HepG2 (cell line): Measurements from ENCODE around the gene SH2D2A. TPM values are rescaled to one million over a fixed set of nuclear protein-coding genes. Genes with fewer than 3 reads are reported as not detected.

Source experiments
- ATAC-seq: fragments of 200-7000 bp; cut with Tn5 transposase; 3 replicates; pipeline ENCODE4 v1.9.1; 2020; ENCODE audit warnings: mild to moderate bottlenecking, moderate library complexity
- BruUV-seq: library from RNA; stranded (reverse); fragments of 400-500 nt; replicated peaks from 2 replicates; lab custom pipeline; 2021; lab: Mats Ljungman, UMichigan
- CTCF ChIA-PET: fragments of 300-600 bp; formaldehyde crosslinking; extraction: SDS; loops from one replicate; lab custom pipeline; 2021; ENCODE audit warnings: low total read pairs, inconsistent platforms, low intra/inter-chr PET ratio; lab: Yijun Ruan, JAX
- POLR2A ChIA-PET: fragments of 350-600 bp; sonication (Branson Sonifier 250); formaldehyde crosslinking; loops from one replicate; lab custom pipeline; 2020; ENCODE audit warnings: antibody characterized with exemption, inconsistent platforms; lab: Yijun Ruan, JAX
- DNase-seq: peaks from one replicate; pipeline ENCODE4 v3.0.0-alpha.2; 2015; ENCODE audit warnings: low spot score
- FAIRE-seq: peaks from 3 replicates; lab custom pipeline; 2011; peaks lifted over from hg19 to GRCh38; lab: Jason Lieb, UNC
- H2AFZ ChIP-seq: one replicate; pipeline ENCODE4 v1.6.1; 2011; ENCODE audit warnings: low read length, inconsistent platforms
- H3K27ac ChIP-seq: fragments of 300-600 bp; 3 replicates; pipeline ENCODE4 v1.8.0; 2011; ENCODE audit warnings: mixed run types, mild to moderate bottlenecking, mixed read lengths, low read length, inconsistent platforms; ENCODE audit not compliant: insufficient read depth; ENCODE audit errors: extremely low read length
- H3K27me3 ChIP-seq, 2 experiments: fragments of 200-600 bp in 1 of 2; 2 replicates in 1 of 2; 3 replicates in 1 of 2; pipeline versions ENCODE4 v1.6.0 to v1.8.0; 2011; ENCODE audit warnings: low read length in 2 of 2, mild to moderate bottlenecking in 2 of 2, moderate library complexity in 2 of 2, inconsistent platforms in 1 of 2; ENCODE audit not compliant: insufficient read depth in 2 of 2, control insufficient read depth in 1 of 2
- H3K36me3 ChIP-seq, 2 experiments: fragments of 200-600 bp in 1 of 2; replicated peaks in 1 of 2; 2 replicates in 1 of 2; 3 replicates in 1 of 2; pipeline versions ENCODE4 v1.5.1 to v1.8.0; 2011; ENCODE audit warnings: low read length in 2 of 2, inconsistent platforms in 1 of 2; ENCODE audit not compliant: insufficient read depth in 2 of 2, control insufficient read depth in 1 of 2
- H3K4me1 ChIP-seq: 2 replicates; pipeline ENCODE4 v1.5.1; 2012; ENCODE audit warnings: low read length, inconsistent platforms; ENCODE audit not compliant: insufficient read depth
- H3K4me2 ChIP-seq: 2 replicates; pipeline ENCODE4 v1.6.0; 2011; ENCODE audit warnings: low read depth, low read length, inconsistent platforms
- H3K4me3 ChIP-seq, 3 experiments: fragments of 200-600 bp in 1 of 3; sonication (generic), shearing (Covaris generic) in 1 of 3; replicated peaks in 1 of 3; 2 replicates each; pipeline ENCODE4 v1.5.1; 2011 to 2016; ENCODE audit warnings: low read length in 3 of 3, inconsistent platforms in 2 of 3, low read depth in 2 of 3, mild to moderate bottlenecking in 2 of 3, control low read depth in 1 of 3, mixed read lengths in 1 of 3; ENCODE audit not compliant: insufficient read depth in 1 of 3
- H3K79me2 ChIP-seq: one replicate; pipeline ENCODE4 v1.6.1; 2011; ENCODE audit warnings: low read length, inconsistent platforms; ENCODE audit not compliant: insufficient read depth
- H3K9ac ChIP-seq: 2 replicates; pipeline ENCODE4 v1.6.0; 2011; ENCODE audit warnings: mild to moderate bottlenecking, low read depth, low read length, inconsistent platforms; ENCODE audit not compliant: insufficient read depth
- H3K9me3 ChIP-seq: 2 replicates; pipeline ENCODE4 v1.5.1; 2012; ENCODE audit warnings: mild to moderate bottlenecking, low read length
- H4K20me1 ChIP-seq: 2 replicates; pipeline ENCODE4 v1.6.0; 2011; ENCODE audit warnings: inconsistent platforms, mild to moderate bottlenecking, low read length, moderate library complexity; ENCODE audit not compliant: insufficient read depth
- HOXA5 ChIP-seq: sonication (generic); formaldehyde crosslinking; IDR thresholded peaks from 2 replicates; pipeline ENCODE4 v1.4.0; 2020; ENCODE audit warnings: missing genetic modification reagents
- RBM39 ChIP-seq: fragments of 200-400 bp; formaldehyde crosslinking; IDR thresholded peaks from one replicate; pipeline ENCODE4 v1.6.1; 2018; ENCODE audit warnings: antibody characterized with exemption, mild to moderate bottlenecking, low read depth, low read length; ENCODE audit not compliant: poor library complexity, severe bottlenecking
- RFX3 ChIP-seq: IDR thresholded peaks from 2 replicates; pipeline ENCODE4 v1.6.1; 2016; ENCODE audit warnings: missing biosample characterization, missing genetic modification reagents
- SP5 ChIP-seq: IDR thresholded peaks from 2 replicates; pipeline ENCODE4 v1.6.1; 2016; ENCODE audit warnings: low read depth, borderline replicate concordance
- TAF1 ChIP-seq: sonication (generic); formaldehyde crosslinking; IDR thresholded peaks from 2 replicates; pipeline ENCODE4 v1.4.0; 2020; ENCODE audit warnings: missing genetic modification reagents
- YEATS2 ChIP-seq: sonication (generic); formaldehyde crosslinking; IDR thresholded peaks from 2 replicates; pipeline ENCODE4 v1.4.0; 2020; ENCODE audit warnings: missing genetic modification reagents, borderline replicate concordance
- ZNF383 ChIP-seq: sonication (generic); formaldehyde crosslinking; IDR thresholded peaks from 2 replicates; pipeline ENCODE4 v1.4.0; 2020; ENCODE audit warnings: missing genetic modification reagents, mild to moderate bottlenecking, borderline replicate concordance
- ZNF616 ChIP-seq: sonication (generic); formaldehyde crosslinking; IDR thresholded peaks from 2 replicates; pipeline ENCODE4 v1.5.0; 2020; ENCODE audit warnings: low read depth, mild to moderate bottlenecking, missing genetic modification reagents
- ZNF883 ChIP-seq: sonication (generic); formaldehyde crosslinking; IDR thresholded peaks from 2 replicates; pipeline ENCODE4 v1.5.1; 2020; ENCODE audit warnings: mild to moderate bottlenecking, missing genetic modification reagents; ENCODE audit errors: not compliant biosample characterization
- WGBS: methylation state at CpG from one replicate; pipeline ENCODE4 v1.1.6; 2017; ENCODE audit warnings: low lambda C conversion rate; 5-methylcytosine and 5-hydroxymethylcytosine counted together
- in situ Hi-C: cut with HindIII; loops from 2 replicates; pipeline ENCODE4 v1.10.0; 2017; ENCODE audit warnings: low pct_unique_long_range_greater_than_20kb; ENCODE audit not compliant: extremely low pct_ligation_motif_present
- intact Hi-C: fragments of 100-400 bp; cut with micrococcal nuclease; formaldehyde crosslinking; loops from one replicate; pipeline ENCODE4 v1.10.0; 2022; ENCODE audit not compliant: unreplicated experiment
- polyA plus RNA-seq, 8 experiments: library from polyadenylated mRNA; depleted of rRNA in 3 of 8; stranded (reverse) in 7 of 8; unstranded in 1 of 8; fragments of >200 nt; fragmentation: Illumina TruSeq in 4 of 8; extraction: Trizol in 4 of 8; gene quantifications; 2 replicates each; pipeline versions ENCODE4 v1.2.1 to v1.2.3, GENCODE V29; 2011 to 2016; ENCODE audit warnings: low read depth in 4 of 8, missing spikeins in 1 of 8, mixed read lengths in 1 of 8; ENCODE audit not compliant: insufficient read depth in 1 of 8
- total RNA-seq, 5 experiments: library from RNA; depleted of rRNA; stranded (reverse); fragments of >200 nt; fragmentation: Illumina TruSeq; extraction: Trizol; gene quantifications; 2 replicates each; pipeline ENCODE4 v1.2.3, GENCODE V29; 2016; ENCODE audit warnings: low read depth in 1 of 5

SH2D2A gene
- total and polyA plus RNA-seq, 2 of the 13 experiments (the other 11 are each of a cell fraction or from before 2014, with no cell fraction given) = 0.57 to 0.73 TPM

GRCh38 chr1:156809281-156809680 is 7.4 kb downstream of the SH2D2A start (continued):
- TF ChIP-seq RFX3 (CRISPR knock-in tag) (no peak), ZNF383 (CRISPR knock-in tag) (no peak)

DNA sequence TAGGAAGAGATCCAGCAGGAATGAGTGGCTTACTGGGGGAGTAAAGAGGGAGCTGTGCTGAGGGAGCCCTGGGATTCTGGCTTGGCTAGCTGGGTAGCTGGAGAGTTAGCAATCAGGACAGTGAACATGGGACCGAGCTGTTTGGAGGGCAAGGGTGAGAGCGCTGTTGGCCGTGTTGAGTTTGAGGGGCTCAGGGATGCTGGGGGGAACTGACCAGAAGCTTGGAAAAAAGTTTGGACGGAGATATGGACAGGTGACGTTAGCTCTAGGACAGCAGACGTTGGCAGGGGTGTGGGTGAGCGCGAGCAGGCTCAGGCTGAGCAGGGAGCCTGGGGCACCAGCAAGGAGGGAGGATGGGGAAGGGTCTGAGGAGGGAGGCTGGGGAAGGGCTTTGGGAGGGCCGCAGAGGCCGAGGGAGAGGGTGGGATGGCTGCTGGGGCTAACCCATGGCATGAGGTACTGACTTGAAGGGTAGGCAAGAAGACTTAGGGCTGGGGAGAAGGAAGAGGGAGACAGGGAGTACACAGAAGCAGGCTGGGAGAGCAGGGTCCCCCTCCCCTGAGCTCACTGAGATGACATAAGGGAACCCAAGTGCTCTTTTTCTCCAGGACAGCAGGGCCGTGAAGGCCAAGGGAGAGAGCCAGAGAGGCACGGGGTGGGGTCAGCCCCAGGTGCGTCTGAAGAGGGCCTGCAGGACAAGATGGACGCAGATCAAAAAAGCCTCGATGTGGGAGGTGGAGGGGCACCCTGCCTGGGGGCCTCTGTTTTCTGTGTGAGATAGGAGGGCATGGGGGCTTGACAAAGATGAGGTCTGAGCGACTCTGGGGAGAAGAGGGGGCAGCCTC is 8.2 kb downstream of the SH2D2A start:
- no peaks in the 10 kb centered on the region for H3K79me2 ChIP-seq
- BruUV-seq = no TSS peak
- POLR2A ChIA-PET = no interaction called here
- no peak for FAIRE-seq
- CTCF ChIA-PET = no interaction called here
- intact Hi-C loops = no loop called here
- no peak overlapping the region for H2AFZ ChIP-seq
- H4K20me1 ChIP-seq = no peaks in the 10 kb centered on the region
- H3K9me3 ChIP-seq = no peaks in the 10 kb centered on the region
- in situ Hi-C loops = no loop called here
- no peak for DNase-seq
- no peaks in the 10 kb centered on the region for H3K36me3 ChIP-seq
- no peak overlapping the region for H3K9ac ChIP-seq
- ATAC-seq = no peak
- WGBS = 69% methylated on average over 16 of the region's 16 CpGs
- H3K27ac ChIP-seq = no peak overlapping the region
- peaks cover 7% of the 10 kb centered on the region for H3K4me1 ChIP-seq
- no peaks in the 10 kb centered on the region for H3K27me3 ChIP-seq
- no peak overlapping the region for H3K4me3 ChIP-seq
- H3K4me2 ChIP-seq = no peak overlapping the region
- TF ChIP-seq SP5 (CRISPR knock-in tag) = no peak
- no peak for TF ChIP-seq RBM39
- no peak for TF ChIP-seq HOXA5 (CRISPR knock-in tag)
- no peak for TF ChIP-seq ZNF616 (CRISPR knock-in tag)
- no peak for TF ChIP-seq ZNF883 (CRISPR knock-in tag)
- TF ChIP-seq YEATS2 (CRISPR knock-in tag) = no peak
- no peak for TF ChIP-seq TAF1 (CRISPR knock-in tag)
